ENCODE data around the gene ZNF431. TPM values are rescaled to one million over a fixed set of nuclear protein-coding genes. Genes with fewer than 3 reads are reported as not detected.
"Not testable (repeated sequence)": the region's sequence is repeated elsewhere in the genome, so short reads cannot be mapped to it uniquely, and the experiment has no call there.

The ZNF431 gene
- total RNA-seq (2014; rRNA removed; shearing (Covaris generic)), result 1.7 and 3.8 TPM in 2 replicates

DNA sequence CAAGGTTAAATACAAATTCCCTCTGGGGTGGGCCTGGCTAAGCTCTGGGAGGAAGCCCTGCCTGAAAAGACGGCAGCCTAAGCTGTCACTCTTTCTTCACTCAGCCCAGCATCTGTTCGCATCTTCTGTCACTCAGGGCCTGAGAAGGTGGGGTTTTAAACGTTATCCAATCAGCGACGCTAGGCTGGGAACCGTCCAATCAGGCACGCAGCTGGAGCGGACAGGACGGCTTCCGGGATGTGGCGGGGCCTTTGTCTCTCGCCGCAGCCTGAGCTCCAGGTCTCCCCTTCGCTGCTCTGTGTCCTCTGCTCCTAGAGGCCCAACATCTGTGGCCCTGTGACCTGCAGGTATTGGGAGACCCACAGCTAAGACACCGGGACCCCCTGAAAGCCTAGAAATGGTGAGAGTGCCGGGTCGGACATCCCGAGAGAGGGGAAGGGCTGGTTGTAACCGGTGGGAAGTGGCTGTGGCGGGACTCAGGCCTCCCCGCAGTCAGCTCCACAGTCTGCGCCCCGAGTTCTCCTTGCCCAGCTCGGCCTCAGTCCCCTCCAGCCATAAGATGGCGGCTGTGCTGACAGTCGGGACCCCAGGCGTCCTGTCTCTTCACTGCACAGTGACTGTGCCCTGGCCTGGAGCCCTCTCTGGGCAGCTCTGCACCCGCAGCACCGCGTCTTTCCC, at the start of gene ZNF431:
TSS of gene ZNF431 (plus strand) at position 254 of the 678 bp plus-strand sequence. CDS start at position 398, 144 bp downstream.
- DNase-seq (ENCODE audit: low read depth), result peak; percentile 97

- DNase-seq (ENCODE audit: low read depth), result peak; percentile 4
Observed at GRCh38 chr19:21092109-21092508, 49.7 kb upstream of the ZNF431 start.

DNA sequence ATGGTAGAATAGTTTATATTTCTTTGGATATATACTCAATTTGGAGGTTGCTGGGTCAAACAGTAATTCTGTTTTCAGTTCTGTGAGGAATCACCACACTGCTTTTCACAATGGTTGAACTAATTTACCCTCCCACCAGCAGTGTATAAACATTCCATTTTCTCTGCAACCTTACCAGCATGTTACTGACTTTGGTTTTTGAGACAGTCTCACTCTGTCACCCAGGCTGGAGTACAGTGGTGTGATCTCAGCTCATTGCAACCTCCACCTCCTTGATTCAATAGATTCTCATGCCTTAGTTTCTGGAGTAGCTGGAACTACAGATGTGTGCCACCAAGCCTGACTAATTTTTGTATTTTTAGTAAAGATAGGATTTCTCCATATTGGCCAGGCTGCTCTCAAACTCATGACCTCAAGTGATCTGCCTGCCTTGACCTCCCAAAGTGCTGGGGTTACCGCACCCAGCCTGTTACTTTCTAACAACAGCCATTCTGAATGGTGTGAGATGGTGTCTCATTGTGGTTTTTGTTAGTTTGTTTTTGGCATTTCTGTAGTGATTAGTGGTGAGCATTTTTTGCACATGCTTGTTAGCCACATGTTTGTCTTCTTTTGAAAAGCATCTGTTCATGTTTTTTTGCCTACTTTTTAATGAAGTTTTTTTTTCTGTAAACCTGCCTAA, 47.4 kb upstream of the ZNF431 start:
- DNase-seq (ENCODE audit: low read depth), result no peak

DNA sequence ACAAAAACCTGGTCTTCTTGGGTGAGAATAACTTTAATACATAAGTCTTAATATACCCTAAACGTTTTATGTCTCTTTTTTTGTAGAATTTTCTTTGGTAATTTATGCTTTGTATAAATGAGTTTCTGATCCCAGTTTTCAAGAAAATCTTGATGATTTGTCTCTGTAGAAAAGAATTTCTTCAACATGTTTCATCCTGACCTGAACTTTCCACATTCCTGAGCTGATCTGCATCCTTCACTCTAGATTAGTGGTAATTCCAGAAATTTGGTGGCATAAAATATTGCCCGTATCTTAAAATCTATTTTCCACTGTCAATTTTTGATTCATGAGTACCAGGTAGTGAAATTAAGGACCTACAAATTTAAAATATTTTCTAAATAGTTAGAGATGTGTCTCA, 43.5 kb upstream of the ZNF431 start:
- no peak for DNase-seq (ENCODE audit: low read depth)

GRCh38 chr19:21101521-21102242, 40.2 kb upstream of the ZNF431 start:
- DNase-seq (ENCODE audit: low read depth), result no peak

DNA sequence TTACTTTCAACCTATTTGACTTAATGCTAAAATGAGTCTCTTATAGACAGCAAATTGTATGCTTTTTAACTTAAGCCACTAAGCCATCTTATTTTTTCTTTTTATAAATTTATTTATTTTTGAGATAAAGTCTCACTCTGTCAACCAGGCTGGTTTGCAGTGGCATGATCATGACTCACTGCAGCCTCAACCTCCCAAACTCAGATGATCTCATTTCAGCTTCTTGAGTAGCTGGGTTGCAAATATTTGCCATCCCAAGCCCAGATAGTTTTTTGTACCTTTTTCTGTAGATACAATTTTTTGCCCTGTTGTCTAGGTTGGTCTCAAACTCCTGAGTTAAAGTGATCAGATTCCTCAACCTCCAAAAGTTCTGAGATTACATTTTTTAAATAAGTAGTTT, 32.7 kb upstream of the ZNF431 start:
- peak; percentile 5 for DNase-seq (ENCODE audit: low read depth)

- no peak for DNase-seq (ENCODE audit: low read depth)
Observed at GRCh38 chr19:21110183-21110582, 31.7 kb upstream of the ZNF431 start.

DNA sequence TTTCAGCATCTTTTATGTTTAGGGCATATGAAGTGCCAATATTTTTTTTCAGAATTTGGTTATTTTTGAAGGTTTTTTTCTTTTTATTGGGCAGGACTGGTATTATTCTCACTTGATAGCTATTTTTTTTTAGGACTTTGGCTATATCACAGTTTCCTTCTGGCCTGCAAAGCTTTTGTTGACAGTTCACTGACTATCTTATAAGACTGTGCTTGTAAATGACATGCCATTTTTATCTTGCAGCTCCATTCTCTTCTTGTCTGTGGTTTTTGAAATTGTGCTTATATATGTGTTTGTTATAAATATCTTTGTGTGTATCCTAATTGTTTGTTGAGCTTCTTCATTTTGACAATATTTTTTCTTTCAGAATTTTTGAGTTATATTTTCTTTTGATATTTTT, 26.4 kb upstream of the ZNF431 start:
- no peak for DNase-seq (ENCODE audit: low read depth)

DNA sequence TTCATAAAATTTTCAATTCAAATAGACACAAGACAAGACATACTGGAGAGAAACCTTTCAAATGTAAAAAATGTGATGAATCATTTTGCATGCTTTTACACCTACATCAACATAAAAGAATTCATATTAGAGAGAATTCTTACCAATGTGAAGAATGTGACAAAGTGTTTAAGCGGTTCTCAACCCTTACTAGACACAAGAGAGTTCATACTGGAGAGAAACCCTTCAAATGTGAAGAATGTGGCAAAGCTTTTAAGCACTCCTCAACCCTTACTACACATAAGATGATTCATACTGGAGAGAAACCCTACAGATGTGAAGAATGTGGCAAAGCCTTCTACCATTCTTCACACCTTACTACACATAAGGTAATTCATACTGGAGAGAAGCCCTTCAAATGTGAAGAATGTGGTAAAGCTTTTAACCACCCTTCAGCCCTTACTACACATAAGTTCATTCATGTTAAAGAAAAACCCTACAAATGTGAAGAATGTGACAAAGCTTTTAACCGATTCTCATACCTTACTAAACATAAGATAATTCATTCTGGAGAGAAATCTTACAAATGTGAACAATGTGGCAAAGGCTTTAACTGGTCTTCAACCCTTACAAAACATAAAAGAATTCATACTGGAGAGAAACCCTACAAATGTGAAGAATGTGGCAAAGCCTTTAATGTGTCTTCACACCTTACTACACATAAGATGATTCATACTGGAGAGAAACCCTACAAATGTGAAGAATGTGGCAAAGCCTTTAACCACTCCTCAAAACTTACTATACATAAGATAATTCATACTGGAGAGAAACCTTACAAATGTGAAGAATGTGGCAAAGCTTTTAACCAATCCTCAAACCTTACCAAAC, 24.6 kb upstream of the ZNF431 start:
- DNase-seq (ENCODE audit: low read depth), result no peak

- no peak for DNase-seq (ENCODE audit: low read depth)
Observed at GRCh38 chr19:21126078-21126477, 15.8 kb upstream of the ZNF431 start.

DNA sequence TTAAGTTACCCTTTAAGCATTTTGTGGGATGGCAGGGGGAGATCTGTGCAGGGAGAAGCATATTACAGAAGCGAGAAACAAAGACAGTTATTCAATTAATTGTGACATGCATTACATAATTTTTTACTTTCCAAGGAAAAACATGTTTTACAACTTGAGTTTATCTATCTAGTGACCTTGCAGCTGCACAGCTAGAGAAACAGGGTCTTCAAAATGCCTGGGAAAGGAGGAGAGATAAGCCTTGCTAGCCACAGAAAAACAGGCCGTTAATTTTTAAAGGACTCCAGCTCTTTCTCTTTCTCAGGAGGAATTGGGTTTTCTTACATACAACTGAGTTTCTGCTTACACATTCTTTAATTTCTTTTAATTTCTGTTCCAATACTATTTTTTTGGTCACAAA, 14.8 kb upstream of the ZNF431 start:
- no peak for DNase-seq (ENCODE audit: low read depth)

DNA sequence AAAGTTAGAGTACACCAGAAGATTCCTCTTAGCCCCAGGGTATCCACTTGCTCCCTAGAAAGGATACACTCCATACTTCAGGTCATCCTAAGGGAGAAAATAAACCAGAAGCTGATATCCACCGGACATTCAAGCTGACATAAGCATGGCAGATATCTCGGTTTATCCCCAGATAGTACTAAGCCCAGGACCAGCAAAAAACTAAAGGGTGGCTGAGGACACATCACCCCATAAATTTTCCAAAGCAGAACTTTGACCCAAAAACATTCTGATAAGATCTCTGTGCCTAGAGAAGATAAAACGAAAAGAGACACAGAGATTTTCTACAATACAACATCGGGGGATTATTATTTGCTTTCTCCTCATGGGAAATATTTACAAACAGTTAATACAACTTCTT, 13.9 kb upstream of the ZNF431 start:
- no peak for DNase-seq (ENCODE audit: low read depth)

GRCh38 chr19:21128901-21129698, 12.7 kb upstream of the ZNF431 start:
- no peak for DNase-seq (ENCODE audit: low read depth)

DNA sequence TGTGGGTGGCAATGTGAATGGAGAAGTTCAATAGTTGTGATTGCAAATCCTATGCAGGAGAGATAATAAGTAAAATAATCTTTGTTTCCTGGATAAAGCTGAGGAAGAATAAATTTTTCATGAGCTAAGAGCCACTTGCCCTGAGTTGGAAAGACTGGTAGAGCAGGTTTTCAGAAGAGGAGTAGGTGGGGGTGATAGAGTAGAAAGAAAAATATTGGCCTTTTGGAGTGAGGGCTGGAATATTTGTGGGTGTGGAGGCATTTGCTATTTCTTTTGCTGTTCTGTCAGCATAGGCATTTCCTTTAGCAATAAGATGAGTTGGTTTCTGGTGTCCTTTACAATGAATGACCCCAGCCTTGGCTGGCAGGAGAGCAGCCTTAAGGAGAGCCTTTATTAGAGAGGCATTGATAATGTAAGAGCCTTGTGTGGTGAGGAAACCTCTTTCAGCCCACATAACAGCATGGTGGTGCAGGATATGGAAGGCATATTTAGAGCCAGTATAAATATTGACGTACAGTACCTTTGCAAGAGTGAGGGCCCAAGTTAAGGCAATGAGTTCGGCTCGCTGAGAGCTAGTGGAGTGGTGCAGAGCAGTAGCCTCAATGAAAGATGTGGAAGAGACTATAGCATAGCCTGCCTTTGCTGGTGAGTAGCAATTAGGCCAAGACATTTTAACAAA, 11.6 kb upstream of the ZNF431 start:
- no peak for DNase-seq (ENCODE audit: low read depth)

GRCh38 chr19:21133633-21134032, 8.2 kb upstream of the ZNF431 start:
- DNase-seq (ENCODE audit: low read depth), result no peak

- DNase-seq (ENCODE audit: low read depth), result no peak
Observed at GRCh38 chr19:21134934-21135366, 6.9 kb upstream of the ZNF431 start.

DNA sequence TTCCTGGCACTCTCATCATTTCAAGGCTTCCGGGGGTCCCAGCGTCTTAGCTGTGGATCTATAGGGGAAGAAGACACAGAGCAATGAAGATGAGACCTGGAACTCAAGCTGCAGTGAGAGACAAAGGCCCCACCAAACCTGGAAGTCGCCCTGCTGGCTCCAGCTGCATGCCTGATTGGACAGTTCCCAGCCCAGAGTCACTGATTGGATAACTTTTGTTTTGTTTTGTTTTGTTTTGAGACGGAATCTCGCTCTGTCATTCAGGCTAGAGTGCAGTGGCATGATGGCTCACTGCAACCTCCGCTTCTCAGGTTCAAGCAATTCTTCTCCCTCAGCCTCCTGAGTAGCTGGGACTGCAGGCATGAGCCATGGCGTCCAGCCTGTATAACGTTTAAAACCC, 6.4 kb upstream of the ZNF431 start:
- DNase-seq (ENCODE audit: low read depth), result no peak

GRCh38 chr19:21138130-21138529, 3.7 kb upstream of the ZNF431 start:
- DNase-seq (ENCODE audit: low read depth), result no peak

- not testable (repeated sequence) for DNase-seq (ENCODE audit: low read depth)
Observed at GRCh38 chr19:21141006-21141405, 834 bp upstream of the ZNF431 start.

GRCh38 chr19:21143428-21143827, 1.6 kb downstream of the ZNF431 start:
- DNase-seq (ENCODE audit: low read depth), result no peak
